IgD-negative memory B cell (primary cell): Measurements from ENCODE around the gene RFC2. TPM values are rescaled to one million over a fixed set of nuclear protein-coding genes. Genes with fewer than 3 reads are reported as not detected.
"Not testable (repeated sequence)": the region's sequence is repeated elsewhere in the genome, so short reads cannot be mapped to it uniquely, and the experiment has no call there.

Source experiments
- H3K27ac Mint-ChIP-seq, 3 donors: one replicate each; pipeline ENCODE4 v1.8.0; 2020 to 2022; ENCODE audit warnings: mild to moderate bottlenecking in 3 of 3, mixed read lengths in 3 of 3, moderate library complexity in 1 of 3
- H3K27me3 Mint-ChIP-seq: one replicate; pipeline ENCODE4 v1.8.0; 2021; ENCODE audit warnings: mixed read lengths
- H3K36me3 Mint-ChIP-seq: one replicate; pipeline ENCODE4 v1.8.0; 2020; ENCODE audit warnings: mild to moderate bottlenecking, mixed read lengths
- H3K4me1 Mint-ChIP-seq, 3 donors: one replicate each; pipeline ENCODE4 v1.8.0; 2020 to 2022; ENCODE audit warnings: mixed read lengths in 3 of 3, mild to moderate bottlenecking in 1 of 3
- H3K4me3 Mint-ChIP-seq, 4 donors: one replicate each; pipeline ENCODE4 v1.8.0; 2020 to 2022; ENCODE audit warnings: mild to moderate bottlenecking in 4 of 4, mixed read lengths in 4 of 4, moderate library complexity in 3 of 4
- H3K9me3 Mint-ChIP-seq, 3 donors: one replicate each; pipeline ENCODE4 v1.8.0; 2020 to 2021; ENCODE audit warnings: mixed read lengths in 3 of 3, mild to moderate bottlenecking in 1 of 3
- polyA plus RNA-seq: library from polyadenylated mRNA; unstranded; fragments of 300-500 nt; fragmentation: Illumina TruSeq; gene quantifications from one replicate; pipeline ENCODE4 v1.2.3, GENCODE V29; 2021

RFC2 gene
- polyA plus RNA-seq, 1 donor from 2014 or later, result 46.6 TPM

DNA sequence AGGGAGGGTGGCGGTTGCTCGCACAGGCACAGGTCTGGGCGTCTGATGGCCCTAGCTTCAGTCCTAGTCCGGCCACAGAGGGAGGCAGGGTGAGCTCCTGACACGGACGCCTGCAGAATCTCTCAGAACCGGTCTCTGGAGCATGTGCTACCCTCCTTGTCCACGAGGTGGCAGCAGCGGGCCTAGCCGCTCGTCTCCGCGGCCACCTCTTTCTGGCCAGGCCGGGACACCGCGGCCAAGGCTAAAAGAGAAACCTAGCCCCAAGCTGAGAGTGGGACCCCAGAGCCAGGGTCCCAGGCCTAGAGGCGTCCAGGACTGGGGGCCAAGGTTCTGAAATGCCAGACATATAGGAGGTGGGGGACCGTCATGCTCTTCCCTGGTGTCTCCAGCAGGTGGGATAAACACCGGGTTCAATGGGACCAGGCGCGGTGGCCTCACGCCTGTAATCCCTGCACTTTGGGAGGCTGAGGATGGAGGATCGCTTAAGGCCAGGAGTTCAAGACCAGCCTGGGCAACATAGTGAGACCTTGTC, 47.5 kb downstream of the RFC2 start:
- H3K27me3 Mint-ChIP-seq, result no peaks in the 10 kb centered on the region
- peaks cover 28 to 43% (median 32%) of the 10 kb centered on the region in 3 donors for H3K4me1 Mint-ChIP-seq
- H3K36me3 Mint-ChIP-seq, result peaks cover 1% of the 10 kb centered on the region
- H3K4me3 Mint-ChIP-seq, result peak overlapping the region; percentile 62 to 97 (median 82)
- no peaks in the 10 kb centered on the region for H3K9me3 Mint-ChIP-seq
- peak overlapping the region; percentile 63 to 92 (median 90) for H3K27ac Mint-ChIP-seq

GRCh38 chr7:74206052-74206451, 48.1 kb downstream of the RFC2 start:
- peaks cover 28 to 42% (median 32%) of the 10 kb centered on the region in 3 donors for H3K4me1 Mint-ChIP-seq
- peak overlapping the region in 3 of 4 donors; percentile 83 to 97 (median 88) for H3K4me3 Mint-ChIP-seq
- peak overlapping the region in 2 of 3 donors; percentile 90 to 92 for H3K27ac Mint-ChIP-seq
- not testable (repeated sequence) for H3K36me3 Mint-ChIP-seq, H3K27me3 Mint-ChIP-seq, H3K9me3 Mint-ChIP-seq

DNA sequence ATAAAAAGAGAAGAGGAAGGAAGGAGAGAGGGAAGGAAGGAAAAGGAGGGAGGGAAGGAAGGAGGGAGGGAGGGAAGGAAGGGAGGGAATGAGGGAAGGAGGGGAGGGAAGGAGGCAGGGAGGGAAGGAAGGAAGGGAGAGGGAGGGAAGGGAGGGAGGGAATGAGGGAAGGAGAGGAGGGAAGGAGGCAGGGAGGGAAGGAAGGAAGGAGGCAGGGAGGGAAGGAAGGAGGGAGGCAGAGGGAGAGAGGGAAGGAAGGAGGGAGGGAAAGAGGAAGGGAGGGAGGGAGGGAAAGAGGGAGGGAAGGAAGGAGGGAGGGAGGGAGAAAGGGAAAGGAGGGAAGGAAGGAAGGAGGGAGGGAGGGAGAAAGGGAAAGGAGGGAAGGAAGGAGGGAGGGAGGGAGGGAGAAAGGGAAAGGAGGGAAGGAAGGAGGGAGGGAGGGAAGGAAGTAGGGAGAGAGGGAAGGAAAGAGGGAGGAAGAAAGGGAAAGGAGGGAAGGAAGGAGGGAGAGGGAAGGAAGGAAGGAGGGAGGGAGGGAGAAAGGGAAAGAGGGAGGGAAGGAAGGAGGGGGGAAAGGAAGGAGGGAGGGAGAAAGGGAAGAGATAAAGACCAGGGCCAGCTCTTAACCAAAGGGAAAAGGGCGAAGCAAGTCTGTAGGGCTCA, 50.1 kb downstream of the RFC2 start:
- Mint-ChIP-seq H3K4me1 (peaks cover 26 to 35% (median 27%) of the 10 kb centered on the region in 3 donors), H3K36me3 (no peaks in the 10 kb centered on the region), H3K9me3 (no peaks in the 10 kb centered on the region), H3K4me3 (no peak overlapping the region), H3K27me3 (no peaks in the 10 kb centered on the region), H3K27ac (no peak overlapping the region)

DNA sequence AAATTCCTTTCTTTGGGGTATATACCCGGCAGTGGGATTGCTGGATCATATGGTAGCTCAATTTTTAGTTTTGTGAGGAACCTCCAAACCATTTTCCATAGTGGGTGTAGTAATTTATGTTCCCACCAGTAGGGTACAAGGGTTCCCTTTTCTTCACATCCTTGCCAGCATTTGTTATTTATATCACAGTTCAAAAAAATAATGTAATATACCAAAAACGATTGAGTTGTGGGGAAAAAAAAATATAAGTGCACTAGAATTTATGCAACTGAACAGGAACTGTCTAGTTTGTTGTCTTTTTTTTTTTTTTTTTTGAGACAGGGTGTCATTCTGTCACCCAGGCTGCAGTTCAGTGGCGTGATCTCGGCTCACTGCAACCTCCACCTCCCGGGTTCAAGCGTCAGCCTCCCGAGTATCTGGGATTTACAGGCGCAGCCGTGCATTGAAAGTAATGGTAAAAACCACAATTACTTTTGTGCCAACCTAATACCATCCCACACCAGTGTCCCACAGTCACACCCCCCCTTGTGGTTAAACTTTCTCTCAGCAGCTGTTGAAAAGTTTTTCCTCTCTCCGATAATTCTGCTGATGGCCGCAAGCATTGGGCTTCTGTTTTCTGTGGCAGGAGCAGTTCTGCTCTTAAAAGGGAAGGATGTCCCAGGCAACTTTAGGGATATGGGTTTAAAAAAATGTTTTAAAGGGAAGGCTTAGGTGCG, 51.2 kb downstream of the RFC2 start:
- Mint-ChIP-seq H3K4me1 (peaks cover 25 to 29% (median 25%) of the 10 kb centered on the region in 3 donors), H3K36me3 (no peaks in the 10 kb centered on the region), H3K4me3 (peak overlapping the region in 2 of 4 donors; percentile 48 to 81), H3K27ac (peak overlapping the region in 1 of 3 donors; percentile 68), H3K27me3 (no peaks in the 10 kb centered on the region), H3K9me3 (no peaks in the 10 kb centered on the region)

GRCh38 chr7:74199551-74200355, 54.4 kb downstream of the RFC2 start:
- H3K27ac Mint-ChIP-seq, result no peak overlapping the region
- no peaks in the 10 kb centered on the region for H3K9me3 Mint-ChIP-seq
- H3K36me3 Mint-ChIP-seq, result no peaks in the 10 kb centered on the region
- H3K4me3 Mint-ChIP-seq, result no peak overlapping the region
- peaks cover 9 to 11% (median 11%) of the 10 kb centered on the region in 3 donors for H3K4me1 Mint-ChIP-seq
- H3K27me3 Mint-ChIP-seq, result no peaks in the 10 kb centered on the region

- Mint-ChIP-seq H3K27me3 (no peaks in the 10 kb centered on the region), H3K36me3 (no peaks in the 10 kb centered on the region), H3K4me1 (peaks cover under 1 to 2% (median 2%) of the 10 kb centered on the region in 3 donors), H3K4me3 (no peak overlapping the region), H3K27ac (peak overlapping the region; percentile 25 to 93 (median 66)), H3K9me3 (no peaks in the 10 kb centered on the region)
Measured at GRCh38 chr7:74197449-74198124, 56.6 kb downstream of the RFC2 start.

GRCh38 chr7:74195968-74196654, 58.1 kb downstream of the RFC2 start:
- peak overlapping the region in 1 of 3 donors; percentile 78 for H3K27ac Mint-ChIP-seq
- H3K4me3 Mint-ChIP-seq, H3K36me3 Mint-ChIP-seq, H3K4me1 Mint-ChIP-seq, H3K27me3 Mint-ChIP-seq, H3K9me3 Mint-ChIP-seq: not testable (repeated sequence)

- Mint-ChIP-seq H3K27ac (peak overlapping the region in 2 of 3 donors; percentile 18 to 73), H3K4me3 (peak overlapping the region in 1 of 4 donors; percentile 38)
- not testable (repeated sequence) for H3K9me3 Mint-ChIP-seq, H3K27me3 Mint-ChIP-seq, H3K36me3 Mint-ChIP-seq, H3K4me1 Mint-ChIP-seq
Measured at GRCh38 chr7:74195139-74195860, 58.9 kb downstream of the RFC2 start.

DNA sequence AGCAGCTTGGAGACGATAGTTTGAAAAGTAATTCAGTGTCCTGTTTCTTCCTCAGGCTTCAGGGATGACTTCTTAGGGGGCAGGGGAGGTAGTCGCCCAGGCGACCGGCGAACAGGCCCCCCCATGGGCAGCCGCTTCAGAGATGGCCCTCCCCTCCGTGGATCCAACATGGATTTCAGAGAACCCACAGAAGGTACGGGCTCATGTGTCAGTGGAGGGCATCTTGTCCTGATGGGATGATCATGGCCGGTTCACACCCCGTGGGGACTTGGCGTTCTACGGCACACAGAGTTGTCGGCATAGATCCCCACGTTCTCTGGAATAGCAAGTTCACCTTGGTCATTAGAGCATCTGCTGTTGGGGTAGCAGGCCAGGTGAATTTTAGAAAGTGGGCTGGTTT, 59.5 kb downstream of the RFC2 start:
- Mint-ChIP-seq H3K27me3 (no peaks in the 10 kb centered on the region), H3K36me3 (no peaks in the 10 kb centered on the region), H3K27ac (peak overlapping the region in 2 of 3 donors; percentile 18 to 73), H3K9me3 (no peaks in the 10 kb centered on the region), H3K4me1 (peaks cover 0 to 2% (median 0%) of the 10 kb centered on the region in 3 donors), H3K4me3 (no peak overlapping the region)

DNA sequence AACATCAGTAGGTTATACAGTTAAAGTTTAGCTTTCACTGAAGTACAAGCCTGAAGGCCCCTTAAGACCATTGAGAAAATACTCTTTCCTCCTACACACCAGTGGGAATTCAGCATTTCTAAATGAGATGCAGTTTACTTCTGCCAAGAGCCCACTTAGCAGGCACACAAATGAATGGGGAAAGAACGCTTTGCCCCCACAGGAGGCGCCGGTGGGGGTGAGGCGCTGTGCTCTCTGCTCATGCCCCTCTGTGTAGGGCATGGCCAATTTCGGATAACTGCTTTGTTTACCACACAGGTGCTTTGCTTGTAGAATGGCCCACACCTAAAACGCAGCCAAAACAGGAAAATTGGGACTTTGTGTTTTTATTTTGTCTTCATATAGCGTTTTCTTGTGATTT, 60.3 kb downstream of the RFC2 start:
- Mint-ChIP-seq H3K4me3 (no peak overlapping the region), H3K9me3 (no peaks in the 10 kb centered on the region), H3K27ac (peak overlapping the region in 1 of 3 donors; percentile 73), H3K36me3 (no peaks in the 10 kb centered on the region), H3K4me1 (no peaks in the 10 kb centered on the region), H3K27me3 (no peaks in the 10 kb centered on the region)

DNA sequence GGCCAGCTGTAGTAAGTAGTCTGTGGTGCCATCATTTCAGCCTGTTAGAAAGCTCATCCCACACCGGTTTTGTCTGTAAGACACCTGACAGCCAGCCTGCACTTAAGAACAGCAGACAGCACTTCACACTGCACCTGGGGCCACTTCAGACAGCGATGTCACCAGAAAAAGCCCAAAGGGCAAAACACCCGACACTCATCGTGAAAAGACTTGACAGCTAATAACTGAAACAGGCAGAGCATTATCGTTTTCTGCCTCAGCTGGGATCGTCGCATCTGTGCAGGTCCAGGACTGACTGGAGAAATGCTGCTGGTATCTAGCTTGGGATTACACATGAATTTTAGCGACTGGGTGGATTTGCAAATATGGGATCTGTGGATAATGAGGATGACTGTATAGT, 61.1 kb downstream of the RFC2 start:
- H3K27ac Mint-ChIP-seq, result peak overlapping the region in 2 of 3 donors; percentile 4 to 91
- no peaks in the 10 kb centered on the region for H3K36me3 Mint-ChIP-seq

DNA sequence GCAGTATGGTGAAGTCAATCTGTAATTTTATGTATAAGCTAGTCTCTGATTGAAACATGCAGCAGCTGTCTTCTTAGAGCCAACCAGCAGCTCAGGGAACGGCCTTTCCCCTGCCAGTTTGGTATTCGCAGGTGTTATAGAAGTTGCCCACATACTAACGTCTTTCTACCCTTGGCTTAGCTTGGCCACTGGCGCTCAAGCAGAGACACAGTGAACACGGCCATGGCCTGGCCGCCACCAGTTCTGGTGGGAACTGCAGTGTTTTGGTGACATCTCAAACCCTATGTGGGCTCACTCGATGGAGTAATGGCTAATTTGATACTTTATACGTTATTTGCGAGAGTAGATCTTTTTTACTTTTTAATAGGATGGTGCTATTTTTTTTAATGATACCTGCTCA, 63.0 kb downstream of the RFC2 start:
- H3K27me3 Mint-ChIP-seq, result no peaks in the 10 kb centered on the region
- H3K4me3 Mint-ChIP-seq, result no peak overlapping the region
- no peaks in the 10 kb centered on the region for H3K9me3 Mint-ChIP-seq
- H3K27ac Mint-ChIP-seq, result no peak overlapping the region
- H3K4me1 Mint-ChIP-seq, result peaks cover 6 to 13% (median 12%) of the 10 kb centered on the region in 3 donors
- no peaks in the 10 kb centered on the region for H3K36me3 Mint-ChIP-seq

More for the DNA sequence above, 61.1 kb downstream of the RFC2 start:
- Mint-ChIP-seq H3K9me3 (no peaks in the 10 kb centered on the region), H3K4me1 (peaks cover 0 to 2% (median under 1%) of the 10 kb centered on the region in 3 donors), H3K4me3 (no peak overlapping the region), H3K27me3 (no peaks in the 10 kb centered on the region)

DNA sequence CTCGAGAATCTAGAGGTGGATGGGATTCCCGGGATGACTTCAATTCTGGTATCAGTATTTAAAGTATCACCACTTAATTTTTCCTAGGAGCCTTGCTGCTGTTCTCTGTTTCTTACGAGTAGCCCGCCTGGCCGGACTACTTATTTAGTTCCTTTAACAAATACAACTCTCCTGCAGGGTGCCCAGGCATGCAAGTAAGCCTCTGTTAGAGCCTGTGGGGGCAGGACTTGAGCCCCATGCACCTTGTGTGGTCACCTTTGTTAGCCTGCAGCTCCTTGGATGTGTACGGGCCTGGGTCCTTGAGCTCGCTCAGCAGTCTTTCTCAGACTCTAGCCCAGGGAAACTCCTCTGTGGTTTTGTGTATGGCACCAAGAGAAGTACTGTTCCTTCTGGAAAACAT, 63.9 kb downstream of the RFC2 start:
- Mint-ChIP-seq H3K27ac (no peak overlapping the region), H3K9me3 (no peaks in the 10 kb centered on the region), H3K27me3 (no peaks in the 10 kb centered on the region), H3K36me3 (no peaks in the 10 kb centered on the region), H3K4me3 (no peak overlapping the region), H3K4me1 (peaks cover 11 to 19% (median 18%) of the 10 kb centered on the region in 3 donors)
